ENCODE measurements around the gene ACOXL.

DNA sequence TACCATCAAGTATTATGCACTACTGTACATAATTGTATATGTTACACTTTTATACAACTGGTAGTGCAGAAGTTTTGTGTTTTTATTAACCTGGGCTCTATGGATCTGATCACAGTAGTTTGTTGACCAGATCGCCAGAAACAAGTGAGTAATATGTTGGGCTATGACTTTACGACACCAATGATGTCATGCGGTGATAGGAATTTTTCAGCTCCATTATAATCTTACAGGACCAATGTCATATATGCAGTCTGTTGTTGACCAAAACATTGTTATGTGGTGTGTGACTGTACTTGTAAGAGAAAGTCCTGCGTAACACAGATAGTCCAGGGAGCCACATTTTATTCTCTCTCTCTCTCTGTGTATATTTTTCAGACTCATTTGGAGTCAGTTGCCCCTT, 4.5 kb upstream of the ACOXL start:
- no peak for TF ChIP-seq TAF1 (IDR thresholded peaks at IDR 0.05; ENCODE audit: low read depth, low read length)
- TF ChIP-seq POLR2AphosphoS5 (IDR thresholded peaks at IDR 0.05; ENCODE audit: low read depth, low read length) = no peak
- TF ChIP-seq POLR2A (IDR thresholded peaks at IDR 0.05; ENCODE audit: low read depth, low read length) = no peak
- TF ChIP-seq PAX5 (IDR thresholded peaks at IDR 0.05; ENCODE audit: insufficient read depth, low read length, severe bottlenecking) = no peak
- TF ChIP-seq SPI1 (IDR thresholded peaks at IDR 0.05; ENCODE audit: low read depth, low read length) = no peak
